PFSK-1 (cell line): ENCODE measurements around the gene CLDN20.

ENCODE experiments used
- FOXP2 ChIP-seq: optimal IDR thresholded peaks from 2 replicates; pipeline ENCODE3; 2011; ENCODE audit warnings: borderline replicate concordance, control low read depth, inconsistent platforms; ENCODE audit not compliant: insufficient read depth; ENCODE audit errors: extremely low read length, extremely low read depth
- POLR2AphosphoS5 ChIP-seq: IDR thresholded peaks from 2 replicates; pipeline ENCODE4 v1.6.1; 2012; ENCODE audit warnings: low read depth, mild to moderate bottlenecking, control low read depth, low read length, moderate library complexity
- REST ChIP-seq, 2 experiments: IDR thresholded peaks; 2 replicates each; pipeline versions ENCODE4 v1.6.1 to v1.8.0; 2011 to 2012; ENCODE audit warnings: low read depth in 2 of 2, low read length in 2 of 2, control low read depth in 1 of 2, inconsistent platforms in 1 of 2, mild to moderate bottlenecking in 1 of 2, moderate library complexity in 1 of 2; ENCODE audit not compliant: insufficient read depth in 1 of 2
- SIN3A ChIP-seq: IDR thresholded peaks from 2 replicates; pipeline ENCODE4 v1.6.1; 2012; ENCODE audit warnings: mild to moderate bottlenecking, low read length, moderate library complexity, borderline replicate concordance; ENCODE audit not compliant: insufficient read depth
- TAF1 ChIP-seq: IDR thresholded peaks from 2 replicates; pipeline ENCODE4 v1.6.1; 2012; ENCODE audit warnings: low read length, control low read depth, borderline replicate concordance; ENCODE audit not compliant: insufficient read depth

DNA sequence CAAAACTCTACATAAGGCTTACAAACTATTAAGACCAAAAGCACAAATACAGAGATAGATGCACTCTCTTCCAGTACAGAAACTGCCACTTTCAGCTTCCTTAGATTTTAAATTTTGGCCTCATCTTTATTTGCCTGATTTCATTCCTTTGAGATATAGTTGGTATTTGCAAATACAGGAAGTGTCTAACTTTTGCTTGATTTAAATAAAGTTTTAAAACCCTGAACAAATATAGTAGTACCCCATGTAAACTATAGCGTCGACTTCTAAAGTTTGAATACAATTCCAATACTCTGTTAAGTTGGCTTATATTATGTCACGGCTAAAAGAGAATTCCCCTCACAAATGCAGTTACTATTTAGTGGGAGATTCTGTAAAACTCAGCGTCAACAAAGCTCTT is 1.2 kb upstream of the CLDN20 start:
- TF ChIP-seq TAF1 = no peak
- TF ChIP-seq REST (IDR thresholded peaks at IDR 0.05; ENCODE audit: insufficient read depth in 1 of 2, low read depth in 2 of 2, low read length in 2 of 2) = no peak
- no peak for TF ChIP-seq POLR2AphosphoS5
- TF ChIP-seq SIN3A = no peak
- TF ChIP-seq FOXP2 = no peak
